Measurements from ENCODE around the gene C20orf141. TPM values are rescaled to one million over a fixed set of nuclear protein-coding genes. Genes with fewer than 3 reads are reported as not detected.

C20orf141 gene
- total RNA-seq, 1 experiment from 2014 or later = not detected

- Histone ChIP-seq H3F3A (ENCODE audit: insufficient read depth, low read depth) (no peaks in the 10 kb centered on the region), H4K20me1 (ENCODE audit: insufficient read depth) (no peaks in the 10 kb centered on the region), H3K9me3 (ENCODE audit: insufficient read depth, low read depth) (no peaks in the 10 kb centered on the region), H3K27me3 (ENCODE audit: insufficient read depth, low read depth) (peaks cover 24% of the 10 kb centered on the region), H3K27ac (no peak overlapping the region), H2AFZ (no peak overlapping the region), H3K4me1 (replicated peaks; ENCODE audit: insufficient read depth) (no peaks in the 10 kb centered on the region), H3K4me2 (no peak overlapping the region), H3K79me2 (ENCODE audit: low read depth) (no peaks in the 10 kb centered on the region), H3K9me2 (ENCODE audit: insufficient read depth) (no peaks in the 10 kb centered on the region), H3K4me3 (no peak overlapping the region), H3K36me3 (ENCODE audit: low read depth) (no peaks in the 10 kb centered on the region)
- TF ChIP-seq EZH2 (IDR thresholded peaks at IDR 0.05; ENCODE audit: low read depth) (no peak), CTCF (conservative IDR thresholded peaks at IDR 0.05) (no peak)
- BruUV-seq (replicated peaks) = no TSS peak
- intact Hi-C loops (cut with micrococcal nuclease; ENCODE audit: unreplicated experiment) = no loop called here
- DNase-seq = no peak
- ChIA-PET CTCF (no interaction called here), POLR2A (ENCODE audit: unreplicated experiment) (no interaction called here)
Measured at GRCh38 chr20:2799688-2800520, 14.9 kb upstream of the C20orf141 start.

GRCh38 chr20:2800521-2801285 lies 14.1 kb upstream of the C20orf141 start, which contains the start of gene CPXM1:
CPXM1 (minus strand) TSS chr20:2800627; CDS start chr20:2800572, 55 bp downstream.
- Histone ChIP-seq H3K9me2 (ENCODE audit: insufficient read depth) (no peaks in the 10 kb centered on the region), H3F3A (ENCODE audit: insufficient read depth, low read depth) (no peaks in the 10 kb centered on the region), H3K4me3 (no peak within 1 kb of the TSS), H2AFZ (no peak within 1 kb of the TSS), H3K9me3 (ENCODE audit: insufficient read depth, low read depth) (no peaks in the 10 kb centered on the region), H3K27me3 (ENCODE audit: insufficient read depth, low read depth) (peaks cover 24% of the 10 kb centered on the region), H3K27ac (no peak within 1 kb of the TSS), H3K4me2 (no peak within 1 kb of the TSS), H3K36me3 (ENCODE audit: low read depth) (no peaks in the 10 kb centered on the region), H4K20me1 (ENCODE audit: insufficient read depth) (no peaks in the 10 kb centered on the region), H3K79me2 (ENCODE audit: low read depth) (no peaks in the 10 kb centered on the region), H3K4me1 (replicated peaks; ENCODE audit: insufficient read depth) (no peaks in the 10 kb centered on the region)
- intact Hi-C loops (cut with micrococcal nuclease; ENCODE audit: unreplicated experiment) = no loop called here
- no TSS peak for BruUV-seq (replicated peaks)
- DNase-seq = no peak
- ChIA-PET POLR2A (ENCODE audit: unreplicated experiment) (no interaction called here), CTCF (no interaction called here)
- TF ChIP-seq EZH2 (IDR thresholded peaks at IDR 0.05; ENCODE audit: low read depth) (no peak), CTCF (conservative IDR thresholded peaks at IDR 0.05) (no peak)

GRCh38 chr20:2801286-2801728 lies 13.5 kb upstream of the C20orf141 start:
- intact Hi-C loops (cut with micrococcal nuclease; ENCODE audit: unreplicated experiment) = no loop called here
- Histone ChIP-seq H3K27me3 (ENCODE audit: insufficient read depth, low read depth) (peaks cover 27% of the 10 kb centered on the region), H4K20me1 (ENCODE audit: insufficient read depth) (no peaks in the 10 kb centered on the region), H3K79me2 (ENCODE audit: low read depth) (no peaks in the 10 kb centered on the region), H3K4me2 (no peak overlapping the region), H3K4me3 (no peak overlapping the region), H3K9me3 (ENCODE audit: insufficient read depth, low read depth) (no peaks in the 10 kb centered on the region), H3K36me3 (ENCODE audit: low read depth) (no peaks in the 10 kb centered on the region), H3K4me1 (replicated peaks; ENCODE audit: insufficient read depth) (no peaks in the 10 kb centered on the region), H3F3A (ENCODE audit: insufficient read depth, low read depth) (no peaks in the 10 kb centered on the region), H2AFZ (no peak overlapping the region), H3K27ac (no peak overlapping the region), H3K9me2 (ENCODE audit: insufficient read depth) (no peaks in the 10 kb centered on the region)
- ChIA-PET CTCF (no interaction called here), POLR2A (ENCODE audit: unreplicated experiment) (no interaction called here)
- no TSS peak for BruUV-seq (replicated peaks)
- DNase-seq = no peak
- TF ChIP-seq CTCF (conservative IDR thresholded peaks at IDR 0.05) (no peak), EZH2 (IDR thresholded peaks at IDR 0.05; ENCODE audit: low read depth) (no peak)
